Muscle layer of duodenum (tissue), 2 donors: ENCODE measurements around the gene RAB40C.

Experiments
- H3K27ac ChIP-seq: one replicate; pipeline ENCODE4 v1.7.0; 2013; ENCODE audit warnings: mild to moderate bottlenecking, low read length
- H3K27me3 ChIP-seq: one replicate; pipeline ENCODE4 v1.7.0; 2013; ENCODE audit warnings: low read depth, mild to moderate bottlenecking, control low read depth, low read length
- H3K36me3 ChIP-seq, 2 donors: one replicate each; pipeline ENCODE4 v1.7.0; 2013; ENCODE audit warnings: low read length in 2 of 2, control low read depth in 1 of 2, mild to moderate bottlenecking in 1 of 2; ENCODE audit not compliant: insufficient read depth in 2 of 2, control insufficient read depth in 1 of 2
- H3K4me1 ChIP-seq, 2 donors: one replicate each; pipeline ENCODE4 v1.7.0; 2013; ENCODE audit warnings: low read length in 2 of 2, mild to moderate bottlenecking in 2 of 2, control low read depth in 1 of 2, moderate library complexity in 1 of 2; ENCODE audit not compliant: insufficient read depth in 2 of 2, control insufficient read depth in 1 of 2
- H3K4me3 ChIP-seq, 2 donors: one replicate each; pipeline ENCODE4 v1.7.0; 2013; ENCODE audit warnings: low read length in 2 of 2, low read depth in 1 of 2, mild to moderate bottlenecking in 1 of 2
- H3K9me3 ChIP-seq, 2 donors: one replicate each; pipeline ENCODE4 v1.7.0; 2013; ENCODE audit warnings: low read length in 2 of 2, control low read depth in 1 of 2, mild to moderate bottlenecking in 1 of 2; ENCODE audit not compliant: control insufficient read depth in 1 of 2
- donor health status: healthy.

RAB40C gene

GRCh38 chr16:661184-661821, 71.4 kb downstream of the RAB40C start:
- Histone ChIP-seq H3K27me3 (no peaks in the 10 kb centered on the region), H3K36me3 (peaks cover 0 to 14% of the 10 kb centered on the region in 2 donors), H3K4me1 (peaks cover 0 to 14% of the 10 kb centered on the region in 2 donors), H3K9me3 (no peaks in the 10 kb centered on the region), H3K4me3 (peak overlapping the region in 1 of 2 donors; percentile 35), H3K27ac (no peak overlapping the region)

- Histone ChIP-seq H3K36me3 (peaks cover 0 to 14% of the 10 kb centered on the region in 2 donors), H3K4me1 (peaks cover 0 to 14% of the 10 kb centered on the region in 2 donors), H3K27me3 (no peaks in the 10 kb centered on the region), H3K4me3 (no peak overlapping the region), H3K27ac (no peak overlapping the region), H3K9me3 (no peaks in the 10 kb centered on the region)
Measured at GRCh38 chr16:662095-662494, 72.2 kb downstream of the RAB40C start.

GRCh38 chr16:662597-662996, 72.7 kb downstream of the RAB40C start:
- H3K9me3 ChIP-seq: no peaks in the 10 kb centered on the region
- peaks cover 0 to 10% of the 10 kb centered on the region in 2 donors for H3K36me3 ChIP-seq
- no peaks in the 10 kb centered on the region for H3K27me3 ChIP-seq
- H3K4me1 ChIP-seq: peaks cover 0 to 18% of the 10 kb centered on the region in 2 donors
- H3K27ac ChIP-seq: no peak overlapping the region
- no peak overlapping the region for H3K4me3 ChIP-seq

GRCh38 chr16:666572-666971, 76.7 kb downstream of the RAB40C start:
- peaks cover 3 to 19% of the 10 kb centered on the region in 2 donors for H3K4me1 ChIP-seq
- no peak overlapping the region for H3K27ac ChIP-seq
- no peaks in the 10 kb centered on the region for H3K27me3 ChIP-seq
- H3K4me3 ChIP-seq: no peak overlapping the region
- no peaks in the 10 kb centered on the region for H3K9me3 ChIP-seq
- peaks cover 0 to 22% of the 10 kb centered on the region in 2 donors for H3K36me3 ChIP-seq

GRCh38 chr16:667113-667779, 77.4 kb downstream of the RAB40C start:
- Histone ChIP-seq H3K4me3 (peak overlapping the region; percentile 26 to 91), H3K27me3 (no peaks in the 10 kb centered on the region), H3K27ac (no peak overlapping the region), H3K4me1 (peaks cover 3 to 19% of the 10 kb centered on the region in 2 donors), H3K36me3 (peaks cover 0 to 29% of the 10 kb centered on the region in 2 donors), H3K9me3 (no peaks in the 10 kb centered on the region)

- Histone ChIP-seq H3K27ac (no peak within 1 kb of the TSS), H3K27me3 (no peaks in the 10 kb centered on the region), H3K4me1 (peaks cover 3 to 19% of the 10 kb centered on the region in 2 donors), H3K9me3 (no peaks in the 10 kb centered on the region), H3K36me3 (peaks cover 4 to 36% of the 10 kb centered on the region in 2 donors), H3K4me3 (peak within 1 kb of the TSS; percentile 66 to 91)
Measured at GRCh38 chr16:667780-668518, 78.1 kb downstream of the RAB40C start, which contains the start of gene RHOT2. Gene RHOT2, plus strand, starts transcription at chr16:668132. Its CDS starts 68 bp downstream, at chr16:668200.

- peak overlapping the region; percentile 66 to 91 for H3K4me3 ChIP-seq
- H3K9me3 ChIP-seq: no peaks in the 10 kb centered on the region
- peaks cover 3 to 19% of the 10 kb centered on the region in 2 donors for H3K4me1 ChIP-seq
- H3K27ac ChIP-seq: no peak overlapping the region
- no peaks in the 10 kb centered on the region for H3K27me3 ChIP-seq
- H3K36me3 ChIP-seq: peaks cover 4 to 43% of the 10 kb centered on the region in 2 donors
Measured at GRCh38 chr16:668519-669171, 78.8 kb downstream of the RAB40C start.

GRCh38 chr16:669666-670065, 79.8 kb downstream of the RAB40C start:
- no peaks in the 10 kb centered on the region for H3K27me3 ChIP-seq
- H3K9me3 ChIP-seq: no peaks in the 10 kb centered on the region
- peaks cover 3 to 20% of the 10 kb centered on the region in 2 donors for H3K4me1 ChIP-seq
- H3K4me3 ChIP-seq: no peak overlapping the region
- peaks cover 4 to 47% of the 10 kb centered on the region in 2 donors for H3K36me3 ChIP-seq
- no peak overlapping the region for H3K27ac ChIP-seq

GRCh38 chr16:670485-671352, 80.9 kb downstream of the RAB40C start:
- Histone ChIP-seq H3K27me3 (no peaks in the 10 kb centered on the region), H3K9me3 (no peaks in the 10 kb centered on the region), H3K4me3 (no peak overlapping the region), H3K4me1 (peaks cover 3 to 29% of the 10 kb centered on the region in 2 donors), H3K36me3 (peaks cover 4 to 47% of the 10 kb centered on the region in 2 donors), H3K27ac (no peak overlapping the region)

GRCh38 chr16:671353-672131, 81.7 kb downstream of the RAB40C start:
- no peaks in the 10 kb centered on the region for H3K9me3 ChIP-seq
- H3K36me3 ChIP-seq: peaks cover 4 to 47% of the 10 kb centered on the region in 2 donors
- H3K4me1 ChIP-seq: peaks cover 3 to 30% of the 10 kb centered on the region in 2 donors

More at GRCh38 chr16:671353-672131, 81.7 kb downstream of the RAB40C start:
- no peak overlapping the region for H3K4me3 ChIP-seq
- H3K27me3 ChIP-seq: no peaks in the 10 kb centered on the region
- H3K27ac ChIP-seq: no peak overlapping the region
